ENCODE measurements around the gene RAF1. TPM values are rescaled to one million over a fixed set of nuclear protein-coding genes. Genes with fewer than 3 reads are reported as not detected.
A peak's percentile ranks its signal among the peaks of the same experiment; 100 is the strongest.

RAF1 gene
- total RNA-seq, 4 donors from 2014 or later: 212 to 346 (median 246) TPM

GRCh38 chr3:12681943-12682390 lies 18.1 kb upstream of the RAF1 start:
- H3K36me3 ChIP-seq: no peaks in the 10 kb centered on the region
- DNase-seq (no peak), ATAC-seq (no peak)
- H3K4me3 ChIP-seq: no peak overlapping the region
- in situ Hi-C loops (cut with MboI; ENCODE audit: low sequenced_read_pairs in 4 of 4): no loop called here
- intact Hi-C loops (cut with DNase I; ENCODE audit: low total_unique reads): no loop called here
- H3K27ac ChIP-seq: peak overlapping the region; percentile 39 to 63 (median 52)
- TF ChIP-seq POLR2A (IDR thresholded peaks at IDR 0.05) (no peak), CTCF (IDR thresholded peaks at IDR 0.05 in 4 of 5, conservative IDR thresholded peaks at IDR 0.05 in 1 of 5) (no peak)
- H3K27me3 ChIP-seq: no peaks in the 10 kb centered on the region
- no peaks in the 10 kb centered on the region for H3K9me3 ChIP-seq
- H3K4me1 ChIP-seq: peaks cover 3 to 10% of the 10 kb centered on the region in 2 donors

- ATAC-seq: no peak
These were observed 17.4 kb upstream of the RAF1 start for GRCh38 chr3:12681089-12681942.

GRCh38 chr3:12679468-12679867 lies 15.6 kb upstream of the RAF1 start:
- peaks cover 3 to 10% of the 10 kb centered on the region in 2 donors for H3K4me1 ChIP-seq
- intact Hi-C loops (cut with DNase I; ENCODE audit: low total_unique reads): loop anchor here (1.0 kb wide), 1 partner anchor 14 kb away; no protein-coding TSS in a partner anchor
- in situ Hi-C loops (cut with MboI; ENCODE audit: low sequenced_read_pairs in 4 of 4): no loop called here
- peak overlapping the region; percentile 77 to 89 (median 82) for H3K27ac ChIP-seq
- H3K4me3 ChIP-seq: no peak overlapping the region
- DNase-seq: peak; percentile 78 to 89
- ATAC-seq: peak; percentile 99
- peak in 1 of 2 donors; percentile 11 for TF ChIP-seq POLR2A (IDR thresholded peaks at IDR 0.05)
- TF ChIP-seq CTCF (IDR thresholded peaks at IDR 0.05 in 4 of 5, conservative IDR thresholded peaks at IDR 0.05 in 1 of 5): no peak
- no peaks in the 10 kb centered on the region for H3K9me3 ChIP-seq
- H3K27me3 ChIP-seq: no peaks in the 10 kb centered on the region
- no peaks in the 10 kb centered on the region for H3K36me3 ChIP-seq

More at GRCh38 chr3:12681089-12681942, 17.4 kb upstream of the RAF1 start:
- no peak overlapping the region for H3K4me3 ChIP-seq
- peaks cover 3 to 10% of the 10 kb centered on the region in 2 donors for H3K4me1 ChIP-seq
- no peak for DNase-seq
- no peak for TF ChIP-seq CTCF (IDR thresholded peaks at IDR 0.05 in 4 of 5, conservative IDR thresholded peaks at IDR 0.05 in 1 of 5)
- no peak for TF ChIP-seq POLR2A (IDR thresholded peaks at IDR 0.05)
- in situ Hi-C loops (cut with MboI; ENCODE audit: low sequenced_read_pairs in 4 of 4) (no loop called here), intact Hi-C loops (cut with DNase I; ENCODE audit: low total_unique reads) (no loop called here)
- H3K9me3 ChIP-seq: no peaks in the 10 kb centered on the region
- peak overlapping the region; percentile 39 to 63 (median 52) for H3K27ac ChIP-seq
- H3K27me3 ChIP-seq: no peaks in the 10 kb centered on the region
- no peaks in the 10 kb centered on the region for H3K36me3 ChIP-seq

GRCh38 chr3:12677616-12678015 lies 13.7 kb upstream of the RAF1 start:
- DNase-seq (no peak), ATAC-seq (no peak)
- Histone ChIP-seq H3K27ac (no peak overlapping the region), H3K9me3 (no peaks in the 10 kb centered on the region), H3K36me3 (no peaks in the 10 kb centered on the region), H3K4me1 (peaks cover 3 to 10% of the 10 kb centered on the region in 2 donors), H3K4me3 (no peak overlapping the region), H3K27me3 (no peaks in the 10 kb centered on the region)
- intact Hi-C loops (cut with DNase I; ENCODE audit: low total_unique reads) (no loop called here), in situ Hi-C loops (cut with MboI; ENCODE audit: low sequenced_read_pairs in 4 of 4) (no loop called here)
- no peak for TF ChIP-seq POLR2A (IDR thresholded peaks at IDR 0.05)
- no peak for TF ChIP-seq CTCF (IDR thresholded peaks at IDR 0.05 in 4 of 5, conservative IDR thresholded peaks at IDR 0.05 in 1 of 5)
